IPS DF 19.7 (cell line): Measurements from ENCODE around the gene SLC35F3.
"Not testable (repeated sequence)": the region's sequence is repeated elsewhere in the genome, so short reads cannot be mapped to it uniquely, and the experiment has no call there.

Experiments
- DNase-seq: peaks from one replicate; pipeline ENCODE4 v3.0.0-alpha.2; 2013; ENCODE audit warnings: low read depth, low spot score

SLC35F3 gene

DNA sequence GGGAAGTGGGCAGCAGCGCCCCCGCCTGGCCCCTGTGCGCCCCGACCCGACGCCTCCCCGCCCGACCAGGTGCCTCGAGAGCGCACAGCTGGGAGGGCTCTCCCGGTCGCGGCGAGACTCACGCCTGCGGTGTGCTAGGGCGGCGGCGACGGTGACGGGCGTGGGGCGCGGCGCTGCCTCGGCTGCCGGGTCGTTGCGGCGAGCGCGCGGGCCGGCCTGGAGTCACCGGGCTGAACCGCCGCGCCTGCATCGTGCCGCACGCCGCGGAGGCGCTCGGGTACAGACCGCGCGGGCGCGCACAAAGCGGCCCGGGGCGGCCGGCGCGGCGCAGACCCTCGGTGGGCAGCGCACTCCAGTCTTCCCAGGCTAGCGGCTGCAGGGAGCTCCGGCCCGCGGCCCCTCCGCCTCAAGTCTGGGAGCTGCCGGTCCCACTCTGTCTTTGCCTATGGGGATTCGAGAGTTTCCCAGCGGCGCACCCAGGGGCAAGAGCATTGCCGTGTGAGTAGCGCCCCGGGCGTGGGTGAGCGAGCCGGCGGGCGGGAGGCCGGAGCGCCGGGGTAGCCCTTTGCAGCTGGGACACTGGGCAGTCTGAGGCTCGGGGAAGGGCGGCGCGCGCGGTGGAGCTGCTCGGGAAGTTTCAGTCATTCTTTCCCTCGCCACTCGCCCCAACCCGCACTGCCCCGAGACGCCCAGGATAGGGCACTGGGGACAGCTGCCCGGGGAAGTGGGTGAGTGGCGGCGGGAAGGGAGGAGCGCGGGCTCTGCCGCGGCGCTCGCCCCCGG, at the start of gene SLC35F3:
Gene SLC35F3 (plus strand): TSS at position 44 of the 783 bp plus-strand sequence.
- DNase-seq, result no peak

DNA sequence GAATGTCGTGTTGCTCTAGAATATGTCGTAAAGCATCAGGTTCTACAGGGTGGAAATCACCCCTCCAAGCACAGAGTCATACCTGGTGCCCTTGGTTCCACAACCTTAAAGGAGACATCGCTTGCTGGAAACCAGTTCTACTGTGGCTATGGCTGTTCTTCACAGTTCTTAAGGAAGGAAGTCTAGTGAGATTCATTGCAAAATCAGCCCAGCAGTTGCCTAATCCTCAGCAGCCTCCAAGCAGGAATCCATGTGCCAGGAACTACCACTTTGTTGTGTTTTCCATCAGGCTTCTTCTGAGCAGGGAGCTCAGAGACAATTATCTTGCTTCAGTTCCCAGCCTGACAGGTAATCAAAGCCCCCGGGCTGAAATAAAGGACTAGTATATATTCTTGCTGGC, 45.0 kb upstream of the SLC35F3 start:
- DNase-seq, result no peak

DNA sequence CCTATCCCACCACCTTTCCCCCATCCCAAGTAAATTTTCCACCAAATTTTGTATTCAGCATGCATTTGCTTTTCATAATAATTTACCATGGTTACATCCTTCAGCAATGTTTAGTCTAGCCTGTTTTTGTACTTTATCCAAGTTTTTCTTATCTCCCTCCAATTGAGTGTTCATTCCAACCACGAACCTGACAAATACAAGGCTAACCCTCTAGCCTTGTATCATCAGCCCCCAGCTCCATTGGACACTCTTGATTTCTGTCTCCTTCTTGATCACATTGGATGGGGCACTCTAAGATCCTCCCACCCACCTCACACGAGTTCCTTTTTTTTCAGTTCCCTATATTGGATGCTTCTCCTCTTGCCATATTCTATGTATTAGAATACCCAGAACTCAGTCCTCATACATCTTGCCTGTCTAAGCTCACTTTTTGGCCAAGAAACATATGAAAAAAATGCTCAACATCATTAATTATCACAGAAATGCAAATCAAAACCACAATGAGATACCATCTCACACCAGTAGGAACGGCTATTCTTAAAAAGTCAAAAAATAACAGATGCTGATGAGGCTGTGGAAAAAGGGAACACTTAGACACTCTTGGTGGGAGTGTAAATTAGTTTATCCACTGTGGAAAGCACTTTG, 40.5 kb upstream of the SLC35F3 start:
- no peak for DNase-seq

DNA sequence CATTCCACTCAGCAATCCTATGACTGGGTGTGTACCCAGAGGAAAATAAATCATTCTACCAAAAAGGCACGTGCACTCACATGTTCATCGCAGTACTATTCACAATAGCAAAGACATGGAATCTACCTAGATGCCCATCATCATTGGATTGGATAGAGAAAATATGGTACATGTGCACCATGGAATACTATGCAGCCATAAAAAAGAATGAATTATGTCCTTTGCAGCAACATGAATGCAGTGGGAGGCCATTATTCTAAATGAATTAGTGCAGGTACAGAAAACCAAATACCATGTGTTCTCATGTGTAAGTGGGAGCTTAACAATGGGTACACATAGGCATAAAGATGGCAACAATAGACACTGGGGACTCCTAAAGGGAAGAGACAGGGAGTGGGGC, 39.9 kb upstream of the SLC35F3 start:
- DNase-seq, result no peak

DNA sequence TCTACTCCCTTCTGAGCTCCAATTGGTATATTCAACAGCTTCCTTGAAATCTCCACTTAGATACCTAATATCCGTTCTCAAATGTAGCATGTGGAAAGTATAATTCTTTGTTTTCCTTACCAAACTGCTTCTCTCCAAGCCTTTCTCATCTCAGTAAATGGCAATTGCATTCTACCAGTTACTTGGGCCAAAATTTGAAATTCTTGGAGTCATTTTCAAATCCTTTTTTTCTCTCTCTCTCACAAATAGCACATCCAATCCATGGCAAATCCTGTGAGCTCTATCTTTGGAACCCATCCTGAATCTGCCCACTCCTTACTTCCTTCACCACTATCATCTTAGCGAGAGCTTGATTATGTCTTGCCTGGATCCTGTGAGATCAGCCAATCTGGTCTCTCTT, 39.3 kb upstream of the SLC35F3 start:
- no peak for DNase-seq

DNA sequence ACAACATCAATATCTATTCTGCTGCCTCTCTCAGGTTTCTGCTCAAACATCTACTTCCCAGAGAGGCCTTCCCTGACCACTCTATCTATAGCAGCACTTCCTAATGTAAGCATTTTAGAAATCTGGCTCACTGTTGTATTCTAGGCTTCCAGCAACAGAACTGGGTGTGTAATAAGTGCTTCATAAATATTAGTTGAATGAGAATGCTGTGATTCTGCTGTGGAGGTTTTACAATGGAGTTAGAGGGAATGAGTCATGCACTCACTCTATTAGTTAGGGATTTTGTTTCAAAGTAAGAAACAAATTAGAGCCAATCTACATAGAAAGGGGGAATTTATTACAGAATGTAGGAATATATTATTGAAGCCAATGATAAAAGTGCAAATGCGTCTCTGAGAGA, 38.6 kb upstream of the SLC35F3 start:
- DNase-seq, result no peak

DNA sequence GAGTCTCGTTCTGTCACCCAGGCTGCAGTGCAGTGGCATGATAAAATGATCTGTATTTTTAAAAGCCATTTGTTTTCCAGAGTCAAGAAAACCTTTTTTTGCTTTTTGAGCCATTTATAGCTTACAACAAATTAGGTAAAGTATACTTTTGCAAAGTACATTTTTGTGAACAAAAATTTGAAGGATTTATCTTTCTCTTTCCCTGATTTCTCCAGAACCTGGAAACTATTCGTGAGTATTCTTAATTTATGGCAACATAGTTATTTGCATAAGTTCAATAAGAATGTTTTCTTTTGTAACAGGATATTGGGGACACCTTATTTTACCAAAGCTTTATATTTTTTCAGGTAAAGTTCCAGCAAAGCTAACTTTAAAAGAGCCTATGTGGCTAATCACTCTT, 37.4 kb upstream of the SLC35F3 start:
- no peak for DNase-seq

DNA sequence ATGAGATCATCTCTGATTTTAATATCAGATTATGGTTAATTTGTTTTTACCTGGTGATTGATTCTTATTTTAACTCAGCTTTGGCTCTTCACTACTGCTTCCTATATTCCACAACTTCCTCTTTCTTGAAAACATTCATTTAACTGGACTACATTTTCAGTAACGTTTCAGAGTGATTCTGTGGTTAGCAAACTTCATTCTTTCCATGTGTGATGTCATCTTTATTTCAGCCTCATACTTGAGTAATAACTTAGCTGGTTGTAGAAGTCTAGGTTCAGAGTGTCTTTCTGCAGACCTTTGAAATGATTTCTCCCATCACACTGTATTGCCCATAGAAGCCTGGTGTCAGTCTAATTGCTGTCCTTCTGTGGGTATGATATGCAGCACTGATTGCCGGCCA, 36.0 kb upstream of the SLC35F3 start:
- no peak for DNase-seq

DNA sequence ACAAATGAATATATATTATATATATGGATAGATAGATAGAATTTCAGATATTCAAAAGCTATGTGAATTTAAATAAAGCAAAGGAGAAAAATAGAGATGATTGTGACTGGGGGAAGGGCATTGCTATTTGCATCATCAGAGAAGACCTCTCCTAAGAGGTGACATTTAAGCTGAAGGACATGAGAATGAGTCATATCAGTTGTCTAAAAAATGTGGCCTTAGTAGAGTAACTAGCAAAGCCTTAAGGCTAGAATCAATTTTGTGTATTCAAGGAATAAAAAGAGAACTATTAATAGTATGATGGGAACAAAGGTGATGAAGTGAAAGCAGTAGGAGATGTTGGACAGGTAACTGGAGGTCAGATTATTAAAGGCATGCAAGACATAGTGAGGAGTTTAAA, 34.8 kb upstream of the SLC35F3 start:
- DNase-seq, result no peak

DNA sequence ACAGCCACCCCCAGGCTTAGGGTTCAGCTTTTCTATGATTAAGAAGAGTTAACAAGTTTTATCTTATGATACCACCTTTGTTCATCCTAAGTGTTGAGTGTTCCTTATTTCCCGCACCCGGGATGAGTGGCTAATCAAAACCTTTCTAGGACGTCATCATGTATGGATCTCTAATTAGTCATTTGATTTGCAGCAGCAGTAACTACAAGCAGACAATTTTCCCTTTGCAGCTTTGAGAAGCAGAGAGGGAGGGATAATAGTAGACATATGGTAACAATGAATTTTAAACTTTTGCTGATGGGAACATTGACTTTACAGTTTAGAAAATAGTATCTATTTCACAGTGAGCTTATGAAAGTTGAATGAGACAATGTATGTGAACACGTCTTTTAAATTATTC, 30.8 kb upstream of the SLC35F3 start:
- DNase-seq, result no peak

DNA sequence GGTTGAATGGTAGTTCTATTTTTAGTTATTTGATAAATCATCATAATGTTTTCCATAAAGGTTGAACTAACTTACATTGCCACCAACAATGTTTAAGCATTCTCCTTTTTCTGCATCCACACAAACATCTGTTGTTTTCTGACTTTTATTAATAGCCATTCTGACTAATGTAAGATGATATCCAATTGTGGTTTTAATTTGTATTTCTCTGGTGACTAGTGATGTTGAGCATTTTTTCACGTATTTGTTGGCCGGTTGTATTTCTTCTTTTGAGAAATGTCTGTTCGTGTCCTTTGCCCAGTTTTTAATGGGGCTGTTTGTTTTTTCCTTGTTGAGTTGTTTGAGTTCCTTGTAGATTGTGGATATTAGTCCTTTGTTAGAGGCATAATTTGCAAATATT, 24.6 kb upstream of the SLC35F3 start:
- no peak for DNase-seq

DNA sequence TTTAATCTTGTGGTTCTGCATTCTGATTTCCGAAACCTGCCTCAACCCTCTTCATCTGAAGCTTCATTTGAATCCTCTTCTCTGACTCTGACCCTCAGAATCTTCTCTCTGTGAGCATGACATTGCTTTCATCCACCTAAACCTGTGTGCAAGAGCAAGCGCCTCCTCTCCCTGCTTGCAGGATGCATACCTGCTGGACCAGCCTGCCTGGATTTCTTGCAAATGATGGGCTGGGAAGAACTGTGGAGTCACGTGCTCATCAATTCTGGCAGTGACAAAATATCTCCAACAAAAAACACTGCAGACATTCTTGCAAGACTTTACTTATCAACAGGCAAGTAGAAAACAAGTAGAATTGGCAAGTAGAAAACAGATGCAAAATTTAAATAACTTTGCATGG, 20.8 kb upstream of the SLC35F3 start:
- no peak for DNase-seq

DNA sequence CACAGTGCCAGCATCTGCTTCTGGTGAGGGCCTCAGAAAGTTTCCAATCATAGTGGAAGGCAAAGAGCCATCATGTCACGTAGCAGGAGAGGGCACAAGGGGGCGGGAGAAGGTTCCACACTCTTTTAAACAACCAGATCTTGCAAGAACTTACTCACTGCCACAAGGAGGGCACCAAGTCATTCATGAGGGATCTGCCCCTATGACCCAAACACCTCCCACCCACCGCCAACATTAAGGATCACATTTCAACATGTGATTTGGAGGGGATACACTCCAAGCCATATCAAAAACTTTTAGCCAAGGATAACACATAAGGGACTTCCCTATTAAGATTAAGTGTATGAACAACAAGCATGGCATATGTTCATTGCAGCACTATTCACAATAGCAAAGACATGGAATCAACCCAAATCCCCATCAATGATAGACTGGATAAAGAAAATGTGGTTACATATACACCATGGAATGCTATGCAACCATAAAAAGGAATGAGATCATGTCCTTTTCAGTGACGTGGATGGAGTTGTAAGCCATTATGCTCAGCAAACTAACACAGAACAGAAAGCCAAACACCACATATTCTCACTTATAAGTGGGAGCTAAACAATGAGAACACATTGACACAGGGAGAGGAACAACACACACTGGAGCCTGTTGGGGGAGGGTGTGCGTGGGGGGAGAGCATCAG, 19.9 kb upstream of the SLC35F3 start:
- no peak for DNase-seq

DNA sequence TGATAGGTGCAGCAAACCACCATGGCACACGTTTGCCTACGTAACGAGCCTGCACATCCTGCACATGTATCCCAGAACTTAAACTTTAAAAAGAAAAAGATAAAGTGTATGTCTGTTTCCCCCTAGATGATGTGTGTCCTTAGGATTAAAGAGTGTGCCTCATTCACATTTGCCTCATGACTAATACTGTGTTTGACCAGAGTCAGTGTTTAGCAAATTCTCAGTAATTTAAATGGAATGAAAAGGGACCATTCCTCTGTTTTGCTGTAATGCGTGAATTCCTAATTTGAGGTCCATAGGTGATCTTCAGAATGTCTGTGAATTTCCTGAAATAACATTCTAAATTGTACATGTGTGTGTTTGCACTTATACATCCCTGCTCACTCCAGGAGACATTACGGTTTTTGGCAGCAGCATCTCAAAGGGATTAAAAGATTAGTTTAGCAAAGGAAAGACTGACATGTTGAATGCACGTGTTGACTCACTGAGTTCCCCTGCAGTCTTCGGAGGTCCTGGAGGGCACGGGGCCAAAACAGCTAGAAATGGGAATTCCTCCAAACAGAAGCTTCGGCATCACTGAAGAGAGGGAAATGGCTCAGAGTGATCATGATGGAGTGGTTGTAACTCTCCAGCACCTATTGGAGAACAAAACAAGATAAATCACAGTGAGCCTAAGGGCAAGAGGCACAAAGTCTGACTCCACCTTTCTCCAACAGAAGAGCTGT, 19.1 kb upstream of the SLC35F3 start:
- DNase-seq, result no peak

DNA sequence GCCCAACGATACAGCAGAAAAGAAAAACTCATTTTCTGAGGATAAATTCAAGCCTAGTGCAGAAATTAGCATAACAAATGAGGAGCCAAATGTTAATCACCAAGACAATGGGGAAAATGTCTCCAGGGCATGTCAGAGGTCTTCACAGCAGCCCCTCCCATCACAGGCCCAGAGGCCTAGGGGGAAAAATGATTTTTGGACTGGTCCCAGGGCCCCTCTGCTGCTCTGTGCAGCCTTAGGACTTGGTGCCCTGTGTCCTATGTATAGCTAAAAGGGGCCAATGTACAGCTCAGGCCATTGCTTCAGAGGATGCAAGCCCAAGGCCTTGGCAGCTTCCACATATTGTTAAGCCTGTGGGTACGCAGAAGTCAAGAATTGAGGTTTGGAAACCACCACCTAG, 13.3 kb upstream of the SLC35F3 start:
- DNase-seq, result not testable (repeated sequence)

DNA sequence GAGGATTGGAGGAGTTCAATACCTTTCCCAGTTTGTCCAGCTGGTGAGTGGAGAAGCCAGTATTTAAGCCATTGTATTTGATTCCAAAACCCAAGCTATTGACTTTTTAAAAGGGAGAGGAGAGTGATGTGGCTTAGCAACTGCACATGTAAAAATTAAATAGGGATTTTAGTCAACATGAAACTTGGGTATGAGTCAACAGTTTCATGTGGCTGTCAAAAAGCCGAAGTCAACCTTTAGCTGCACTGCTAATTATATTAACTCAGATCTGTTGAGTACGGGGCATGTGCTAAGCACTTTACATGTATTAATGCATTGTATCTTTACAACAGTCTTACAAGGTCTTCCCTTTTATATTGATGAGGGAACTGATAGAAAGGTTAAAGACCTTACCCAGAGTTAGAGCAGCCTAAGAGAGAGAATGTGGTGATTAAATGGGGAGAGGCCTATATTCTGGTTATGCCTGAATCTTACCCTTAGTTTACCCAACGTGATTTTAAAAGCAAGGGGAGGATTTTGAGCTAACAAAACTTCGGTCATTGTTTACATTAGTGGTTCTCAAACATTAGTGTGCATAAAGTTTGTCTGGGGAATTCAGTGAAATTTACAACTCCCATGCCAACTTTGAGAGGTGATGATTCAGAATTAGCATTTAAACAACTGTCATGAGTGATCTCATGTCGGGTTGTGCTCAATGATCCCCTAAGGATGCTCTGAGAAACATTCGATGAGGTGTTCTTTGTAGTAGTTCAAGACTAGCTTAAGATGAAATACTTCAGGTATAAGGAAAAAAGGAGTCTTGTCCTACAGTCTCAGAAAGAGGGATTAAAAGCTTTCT, 6.9 kb upstream of the SLC35F3 start:
- DNase-seq, result no peak

DNA sequence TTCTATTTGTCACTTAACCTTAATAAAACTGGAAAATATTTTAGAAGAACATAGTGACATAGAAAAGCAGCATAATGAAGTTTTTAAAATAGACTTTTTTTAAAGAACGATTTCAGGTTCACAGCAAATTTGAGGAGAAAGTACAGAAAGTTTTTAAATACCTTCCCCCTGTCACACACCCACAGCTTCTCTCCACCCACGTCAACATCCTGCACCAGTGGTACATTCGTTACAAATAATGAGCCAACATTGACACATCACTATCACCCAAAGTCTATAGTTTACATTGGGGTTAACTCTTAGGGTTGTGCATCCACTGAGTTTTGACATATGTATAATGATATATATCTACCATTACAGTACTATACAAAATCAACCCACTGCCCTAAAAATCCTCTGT, 3.0 kb upstream of the SLC35F3 start:
- no peak for DNase-seq

DNA sequence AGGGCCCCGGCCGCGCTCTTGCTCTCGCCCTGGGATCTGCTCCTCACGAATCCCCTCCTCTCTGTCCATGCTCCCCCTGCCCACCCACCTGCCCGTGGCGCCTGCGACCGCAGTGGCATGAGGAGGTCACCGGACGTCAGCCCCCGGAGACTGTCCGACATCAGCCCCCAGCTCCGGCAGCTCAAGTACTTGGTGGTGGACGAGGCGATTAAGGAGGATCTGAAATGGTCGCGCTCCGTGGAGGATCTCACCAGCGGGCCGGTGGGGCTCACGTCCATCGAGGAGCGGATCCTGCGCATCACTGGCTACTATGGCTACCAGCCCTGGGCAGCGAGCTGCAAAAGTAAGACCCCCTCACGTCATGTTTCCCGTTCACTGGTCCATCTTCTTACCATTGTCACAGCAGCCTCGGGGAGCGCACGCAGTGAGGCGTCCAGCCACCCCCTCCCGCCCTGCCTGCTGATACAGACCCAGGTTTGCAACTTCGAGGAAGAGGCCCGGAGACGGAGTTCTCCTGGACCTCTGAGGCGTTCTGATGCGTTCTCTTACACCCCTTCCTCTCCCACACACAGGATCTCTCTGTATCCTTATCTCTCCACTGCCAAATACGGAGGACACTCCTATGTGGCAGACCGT, 1.1 kb downstream of the SLC35F3 start:
- DNase-seq, result no peak

DNA sequence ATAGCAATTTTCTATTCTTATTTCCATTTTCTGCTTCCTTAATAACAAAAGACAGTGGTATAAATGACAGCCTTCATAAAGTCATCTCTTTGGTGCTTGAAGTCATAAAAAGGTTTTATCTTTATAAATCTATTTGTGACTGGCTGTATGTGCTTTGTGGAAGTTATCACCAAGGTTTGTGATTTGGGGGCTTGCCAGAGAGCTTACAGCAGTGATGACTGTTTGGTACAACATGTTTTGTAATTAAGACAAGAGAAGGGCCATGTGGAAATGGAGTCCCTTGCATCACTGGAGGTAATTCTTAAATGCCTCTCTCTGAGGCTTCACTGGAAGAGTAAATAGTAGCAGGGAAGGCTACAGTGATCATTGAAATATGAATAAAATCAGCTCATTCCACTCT, 2.7 kb downstream of the SLC35F3 start:
- no peak for DNase-seq

DNA sequence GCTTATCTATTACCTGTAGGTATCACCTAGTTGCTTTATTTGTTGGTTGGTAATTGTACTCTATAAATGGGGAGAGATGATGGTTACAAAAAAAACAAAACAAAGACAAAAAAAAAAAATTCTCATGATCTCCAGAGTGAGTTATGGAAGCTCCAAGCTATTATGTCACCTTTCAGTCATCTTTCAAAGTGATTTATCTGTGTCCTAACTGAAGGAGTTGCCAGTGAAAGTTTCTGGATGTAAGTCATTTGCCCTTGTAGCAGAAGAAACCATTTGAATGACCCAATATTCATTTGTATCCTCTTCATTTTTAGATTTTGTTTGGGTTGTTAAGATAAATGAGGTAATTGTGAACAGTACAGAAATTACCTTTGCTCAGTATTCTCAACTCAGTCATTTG, 3.6 kb downstream of the SLC35F3 start:
- DNase-seq, result no peak

DNA sequence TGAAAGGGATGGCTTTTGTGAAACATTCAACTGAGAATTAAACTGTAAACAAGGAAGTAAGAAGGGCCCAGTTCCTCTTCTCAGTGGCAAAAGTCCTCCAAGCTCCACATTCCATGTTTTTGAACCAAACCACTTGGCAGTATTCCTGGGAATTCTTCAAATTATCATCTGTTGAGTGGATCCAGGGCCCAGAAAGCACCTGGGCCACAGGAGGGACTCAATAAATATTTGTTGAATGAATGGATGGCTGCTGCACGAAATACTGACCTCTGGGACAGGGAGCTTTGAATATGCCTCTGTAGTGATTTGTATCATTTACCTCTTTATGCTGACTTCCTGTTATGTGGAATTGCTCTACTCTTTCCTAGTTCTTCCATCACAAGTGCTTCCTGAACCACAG, 4.7 kb downstream of the SLC35F3 start:
- no peak for DNase-seq
